ENCODE measurements around the gene GALNT2.

DNA sequence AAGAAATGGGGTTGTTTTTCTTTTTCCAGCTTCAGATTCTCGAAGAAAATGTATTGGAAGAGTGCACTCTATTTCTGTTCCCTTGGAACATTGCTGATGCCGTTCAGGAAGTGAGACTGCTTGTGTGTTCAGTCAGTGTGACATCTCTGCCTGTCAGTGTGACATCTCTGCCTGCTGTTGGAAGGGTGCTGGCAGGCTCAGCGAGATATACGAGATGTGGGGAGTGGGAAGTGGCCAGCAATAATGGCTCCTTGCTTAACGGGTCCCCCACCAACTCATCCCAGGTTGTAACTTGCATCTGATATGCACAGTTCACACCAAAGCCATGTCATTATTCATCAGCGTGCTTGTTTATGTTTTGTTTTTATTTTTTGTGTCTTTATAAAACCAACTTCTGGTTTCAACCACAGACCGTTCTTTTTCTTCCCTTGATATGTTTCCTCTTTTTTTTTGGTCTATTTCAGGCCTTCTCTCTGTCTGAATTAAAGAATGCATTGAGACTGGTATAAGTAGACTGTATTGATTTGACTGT lies 145.4 kb downstream of the GALNT2 start:
- no peak for TF ChIP-seq ARNTL (CRISPR knock-in tag; IDR thresholded peaks at IDR 0.05; ENCODE audit: borderline replicate concordance, low read depth)
- TF ChIP-seq CSDC2 (CRISPR knock-in tag; IDR thresholded peaks at IDR 0.05): no peak
- TF ChIP-seq BACH2 (CRISPR knock-in tag; IDR thresholded peaks at IDR 0.05; ENCODE audit: borderline replicate concordance): no peak
- no peak for TF ChIP-seq ZFP30 (CRISPR knock-in tag; IDR thresholded peaks at IDR 0.05)
- TF ChIP-seq, protein P1, sequence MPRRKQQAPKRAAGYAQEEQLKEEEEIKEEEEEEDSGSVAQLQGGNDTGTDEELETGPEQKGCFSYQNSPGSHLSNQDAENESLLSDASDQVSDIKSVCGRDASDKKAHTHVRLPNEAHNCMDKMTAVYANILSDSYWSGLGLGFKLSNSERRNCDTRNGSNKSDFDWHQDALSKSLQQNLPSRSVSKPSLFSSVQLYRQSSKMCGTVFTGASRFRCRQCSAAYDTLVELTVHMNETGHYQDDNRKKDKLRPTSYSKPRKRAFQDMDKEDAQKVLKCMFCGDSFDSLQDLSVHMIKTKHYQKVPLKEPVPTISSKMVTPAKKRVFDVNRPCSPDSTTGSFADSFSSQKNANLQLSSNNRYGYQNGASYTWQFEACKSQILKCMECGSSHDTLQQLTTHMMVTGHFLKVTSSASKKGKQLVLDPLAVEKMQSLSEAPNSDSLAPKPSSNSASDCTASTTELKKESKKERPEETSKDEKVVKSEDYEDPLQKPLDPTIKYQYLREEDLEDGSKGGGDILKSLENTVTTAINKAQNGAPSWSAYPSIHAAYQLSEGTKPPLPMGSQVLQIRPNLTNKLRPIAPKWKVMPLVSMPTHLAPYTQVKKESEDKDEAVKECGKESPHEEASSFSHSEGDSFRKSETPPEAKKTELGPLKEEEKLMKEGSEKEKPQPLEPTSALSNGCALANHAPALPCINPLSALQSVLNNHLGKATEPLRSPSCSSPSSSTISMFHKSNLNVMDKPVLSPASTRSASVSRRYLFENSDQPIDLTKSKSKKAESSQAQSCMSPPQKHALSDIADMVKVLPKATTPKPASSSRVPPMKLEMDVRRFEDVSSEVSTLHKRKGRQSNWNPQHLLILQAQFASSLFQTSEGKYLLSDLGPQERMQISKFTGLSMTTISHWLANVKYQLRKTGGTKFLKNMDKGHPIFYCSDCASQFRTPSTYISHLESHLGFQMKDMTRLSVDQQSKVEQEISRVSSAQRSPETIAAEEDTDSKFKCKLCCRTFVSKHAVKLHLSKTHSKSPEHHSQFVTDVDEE (CRISPR knock-in tag; IDR thresholded peaks at IDR 0.05): no peak
